B cell (primary cell): ENCODE data around the gene SEC24D. TPM values are rescaled to one million over a fixed set of nuclear protein-coding genes. Genes with fewer than 3 reads are reported as not detected.

Experiments
- ATAC-seq: fragments of 200-7000 bp; cut with Tn5 transposase; one replicate; pipeline ENCODE4 v1.10.0; 2021; ENCODE audit warnings: low read depth, mild to moderate bottlenecking, moderate number of reproducible peaks, moderate library complexity
- CTCF ChIA-PET: fragments of 350-600 bp; sonication (Branson Sonifier 250); formaldehyde crosslinking; loops from one replicate; lab custom pipeline; 2021; ENCODE audit warnings: antibody characterized with exemption, inconsistent platforms; lab: Charles Lee
- POLR2A ChIA-PET: fragments of 350-600 bp; sonication (Branson Sonifier 250); formaldehyde crosslinking; loops from one replicate; lab custom pipeline; 2021; ENCODE audit warnings: antibody characterized with exemption; lab: Charles Lee
- DNase-seq: peaks from one replicate; pipeline ENCODE4 v3.0.0; 2013
- H2AFZ ChIP-seq: 2 replicates; pipeline ENCODE4 v1.6.1; 2012; ENCODE audit warnings: mild to moderate bottlenecking, low read depth, low read length; ENCODE audit not compliant: insufficient read depth, poor library complexity, severe bottlenecking
- H3K27ac ChIP-seq, 2 donors: 1 replicate in 1 of 2; 2 replicates in 1 of 2; pipeline ENCODE4 v1.5.1; 2012 to 2013; ENCODE audit warnings: low read length in 2 of 2, mild to moderate bottlenecking in 2 of 2, moderate library complexity in 1 of 2
- H3K27me3 ChIP-seq, 4 experiments: fragments of 200-600 bp in 1 of 4; sonication (generic) in 1 of 4; replicated peaks in 1 of 4; 1 replicate in 2 of 4; 2 replicates in 2 of 4; pipeline versions ENCODE4 v1.6.1 to v1.7.0; 2013 to 2016; ENCODE audit warnings: low read length in 3 of 4, mild to moderate bottlenecking in 2 of 4, mixed read lengths in 1 of 4, moderate library complexity in 1 of 4; ENCODE audit not compliant: insufficient read depth in 4 of 4, control insufficient read depth in 3 of 4; ENCODE audit errors: control extremely low read depth in 1 of 4
- H3K36me3 ChIP-seq, 2 experiments: replicated peaks in 1 of 2; 1 replicate in 1 of 2; 2 replicates in 1 of 2; pipeline versions ENCODE4 v1.6.1 to v1.7.1; 2013; ENCODE audit warnings: low read length in 1 of 2; ENCODE audit not compliant: insufficient read depth in 2 of 2, control insufficient read depth in 1 of 2; ENCODE audit errors: control extremely low read depth in 1 of 2, extremely low read depth in 1 of 2
- H3K4me1 ChIP-seq, 2 donors: fragments of 200-600 bp in 1 of 2; sonication (generic) in 1 of 2; 1 replicate in 1 of 2; 2 replicates in 1 of 2; pipeline versions ENCODE4 v1.5.1 to v1.6.1; 2013 to 2017; ENCODE audit warnings: low read length in 2 of 2; ENCODE audit not compliant: control insufficient read depth in 2 of 2, insufficient read depth in 2 of 2
- H3K4me2 ChIP-seq: replicated peaks from 2 replicates; pipeline ENCODE3; 2012; ENCODE audit warnings: mild to moderate bottlenecking, low read depth, low read length; ENCODE audit not compliant: poor library complexity, severe bottlenecking
- H3K4me3 ChIP-seq, 5 experiments: fragments of 200-600 bp in 1 of 5; sonication (generic) in 1 of 5; 1 replicate in 3 of 5; 2 replicates in 2 of 5; pipeline versions ENCODE4 v1.5.1 to v1.7.0; 2011 to 2016; ENCODE audit warnings: low read length in 4 of 5, mild to moderate bottlenecking in 4 of 5, low read depth in 2 of 5, control low read depth in 1 of 5, moderate library complexity in 1 of 5; ENCODE audit not compliant: insufficient read depth in 1 of 5; ENCODE audit errors: control extremely low read depth in 1 of 5, extremely low read depth in 1 of 5
- H3K79me2 ChIP-seq: fragments of 200-600 bp; sonication (generic); one replicate; pipeline ENCODE4 v1.6.0; 2016; ENCODE audit warnings: low read length; ENCODE audit not compliant: control insufficient read depth, insufficient read depth
- H3K9ac ChIP-seq: fragments of 200-600 bp; sonication (generic); 2 replicates; pipeline ENCODE4 v1.6.1; 2017; ENCODE audit warnings: mild to moderate bottlenecking, low read length, moderate library complexity
- H3K9me3 ChIP-seq, 3 donors: one replicate each; pipeline versions ENCODE4 v1.6.1 to v1.7.1; 2013; ENCODE audit warnings: low read length in 2 of 3; ENCODE audit not compliant: control insufficient read depth in 2 of 3, insufficient read depth in 1 of 3; ENCODE audit errors: control extremely low read depth in 1 of 3
- H4K20me1 ChIP-seq: 2 replicates; pipeline ENCODE4 v1.6.0; 2012; ENCODE audit warnings: mild to moderate bottlenecking, low read length; ENCODE audit not compliant: insufficient read depth, control insufficient read depth, poor library complexity, severe bottlenecking
- H3K27ac Mint-ChIP-seq: one replicate; pipeline ENCODE4 v1.8.0; 2021; ENCODE audit warnings: mixed read lengths
- H3K27me3 Mint-ChIP-seq: one replicate; pipeline ENCODE4 v1.8.0; 2021; ENCODE audit warnings: mixed read lengths
- H3K4me1 Mint-ChIP-seq: one replicate; pipeline ENCODE4 v1.8.0; 2021; ENCODE audit warnings: mixed read lengths
- H3K4me3 Mint-ChIP-seq: one replicate; pipeline ENCODE4 v1.8.0; 2021; ENCODE audit warnings: mixed read lengths
- H3K9me3 Mint-ChIP-seq: one replicate; pipeline ENCODE4 v1.8.0; 2022; ENCODE audit warnings: mixed read lengths; ENCODE audit not compliant: insufficient read depth
- CTCF ChIP-seq: fragments of 200-600 bp; IDR thresholded peaks from one replicate; pipeline ENCODE4 v1.8.0; 2022; ENCODE audit warnings: antibody characterized with exemption, mild to moderate bottlenecking
- EZH2 ChIP-seq: IDR thresholded peaks from 2 replicates; pipeline ENCODE4 v1.6.1; 2012; ENCODE audit warnings: borderline replicate concordance, low read depth, mild to moderate bottlenecking, moderate library complexity, low read length; ENCODE audit not compliant: insufficient read depth, poor library complexity, severe bottlenecking
- WGBS: methylation state at CpG from one replicate; pipeline ENCODE4 v1.1.5; 2013; ENCODE audit warnings: missing lambda C conversion rate; ENCODE audit not compliant: insufficient coverage; 5-methylcytosine and 5-hydroxymethylcytosine counted together
- intact Hi-C: fragments of 100-400 bp; cut with micrococcal nuclease; formaldehyde crosslinking; loops from one replicate; pipeline ENCODE4 v1.10.0; 2022
- polyA plus RNA-seq: library from polyadenylated mRNA; depleted of rRNA; stranded (reverse); fragments of >200 nt; gene quantifications from 2 replicates; pipeline ENCODE4 v1.2.3, GENCODE V29; 2012
- total RNA-seq, 2 donors: library from RNA; stranded (reverse); fragments of 120-200 nt in 1 of 2; gene quantifications; 1 replicate in 1 of 2; 2 replicates in 1 of 2; pipeline versions ENCODE4 v1.2.3 to v1.2.4, GENCODE V29; 2013 to 2022

Gene SEC24D
- total and polyA plus RNA-seq, 2 donors (not counting 1 experiment from before 2014, with no cell fraction given), result 7.1 to 15.8 TPM

GRCh38 chr4:118760092-118760491 is 75.8 kb downstream of the SEC24D start:
- 97% methylated on average over 3 of the region's 3 CpGs for WGBS
- Histone ChIP-seq H3K79me2 (no peaks in the 10 kb centered on the region), H4K20me1 (no peaks in the 10 kb centered on the region), H3K4me1 (peaks cover 14 to 19% of the 10 kb centered on the region in 2 donors), H3K9me3 (no peaks in the 10 kb centered on the region), H3K9ac (no peak overlapping the region), H3K27me3 (no peaks in the 10 kb centered on the region), H3K36me3 (peaks cover 0 to 9% of the 10 kb centered on the region in 2 experiments), H3K27ac (no peak overlapping the region), H3K4me3 (no peak overlapping the region), H3K4me2 (peak overlapping the region; percentile 31), H2AFZ (no peak overlapping the region)
- no peak for TF ChIP-seq CTCF
- no peak for TF ChIP-seq EZH2
- ChIA-PET POLR2A (no interaction called here), CTCF (interaction anchor here (0.6 to 1.6 kb wide), 5 partner anchors 18 to 130 kb away, joined by 3 to 4 read pairs (median 3); partner anchors contain the start of gene SEC24D)
- intact Hi-C loops, result loop anchor here (1.0 to 5.0 kb wide), 3 partner anchors 75 to 867 kb away; partner anchors contain the start of genes PDE5A and USP53
- DNase-seq (no peak), ATAC-seq (no peak)
- H3K4me1 Mint-ChIP-seq, result peaks cover 26% of the 10 kb centered on the region
- H3K27ac Mint-ChIP-seq, result peak overlapping the region; percentile 65
- H3K27me3 Mint-ChIP-seq, result no peaks in the 10 kb centered on the region
- H3K4me3 Mint-ChIP-seq, result peak overlapping the region; percentile 17
- no peaks in the 10 kb centered on the region for H3K9me3 Mint-ChIP-seq

GRCh38 chr4:118759481-118759880 is 76.4 kb downstream of the SEC24D start:
- ATAC-seq (no peak), DNase-seq (no peak)
- Mint-ChIP-seq H3K27ac (no peak overlapping the region), H3K4me3 (no peak overlapping the region), H3K27me3 (no peaks in the 10 kb centered on the region), H3K9me3 (no peaks in the 10 kb centered on the region), H3K4me1 (peaks cover 26% of the 10 kb centered on the region)
- Histone ChIP-seq H4K20me1 (no peaks in the 10 kb centered on the region), H3K27me3 (no peaks in the 10 kb centered on the region), H3K4me2 (peak overlapping the region; percentile 31), H3K27ac (no peak overlapping the region), H3K79me2 (no peaks in the 10 kb centered on the region), H3K9ac (no peak overlapping the region), H3K4me3 (no peak overlapping the region), H3K9me3 (no peaks in the 10 kb centered on the region), H3K4me1 (peaks cover 14 to 19% of the 10 kb centered on the region in 2 donors), H3K36me3 (peaks cover 0 to 8% of the 10 kb centered on the region in 2 experiments), H2AFZ (no peak overlapping the region)
- ChIA-PET CTCF (interaction anchor here (0.6 to 1.6 kb wide), 6 partner anchors 11 to 131 kb away, joined by 3 to 4 read pairs (median 3); partner anchors contain the start of gene SEC24D), POLR2A (no interaction called here)
- WGBS, result 88% methylated on average over 2 of the region's 2 CpGs
- intact Hi-C loops, result no loop called here
- TF ChIP-seq EZH2 (no peak), CTCF (no peak)
